SU-DHL-6 (cell line): ENCODE data around the gene PARD6G.

Experiments used
- CTCF ChIP-seq: fragments of 200-600 bp; sonication (generic); IDR thresholded peaks from one replicate; pipeline ENCODE4 v1.5.1; 2017; ENCODE audit warnings: antibody characterized with exemption, mild to moderate bottlenecking, low read length, moderate library complexity; ENCODE audit not compliant: insufficient read depth, poor library complexity, severe bottlenecking
- EZH2phosphoT487 ChIP-seq: fragments of 200-600 bp; sonication (generic), shearing (Covaris generic); conservative IDR thresholded peaks from 2 replicates; pipeline ENCODE4 v1.6.1; 2018; ENCODE audit warnings: mild to moderate bottlenecking, antibody characterized with exemption, low read length, moderate library complexity, mixed read lengths

- TF ChIP-seq CTCF (no peak), EZH2phosphoT487 (no peak)
These were observed 18.0 kb downstream of the PARD6G start for GRCh38 chr18:80229363-80229762.
